Stomach (tissue), 4 donors: ENCODE measurements around the gene ASAP2.

Experiments
- EP300 ChIP-seq: sonication (generic); formaldehyde crosslinking; IDR thresholded peaks from one replicate; pipeline ENCODE4 v1.6.1; 2017; ENCODE audit warnings: antibody characterized with exemption
- POLR2A ChIP-seq, 4 donors: fragments of 450-650 bp; IDR thresholded peaks; one replicate each; pipeline ENCODE4 v1.6.1; 2016; ENCODE audit warnings: antibody characterized with exemption in 4 of 4, control low read depth in 2 of 4, mild to moderate bottlenecking in 1 of 4, moderate library complexity in 1 of 4
- POLR2AphosphoS5 ChIP-seq, 3 donors: sonication (generic); formaldehyde crosslinking; IDR thresholded peaks; one replicate each; pipeline ENCODE4 v1.6.1; 2016; ENCODE audit warnings: antibody characterized with exemption in 3 of 3
- TF ChIP-seq, protein P1 (sequence below), 7 experiments: fragments of 450-650 bp in 4 of 7; fragments of 200-600 bp in 3 of 7; sonication (generic) in 3 of 7; IDR thresholded peaks; one replicate each; pipeline ENCODE4 v1.5.1; 2016 to 2019; ENCODE audit warnings: antibody characterized with exemption in 7 of 7, control low read depth in 2 of 7, mild to moderate bottlenecking in 1 of 7

DNA sequence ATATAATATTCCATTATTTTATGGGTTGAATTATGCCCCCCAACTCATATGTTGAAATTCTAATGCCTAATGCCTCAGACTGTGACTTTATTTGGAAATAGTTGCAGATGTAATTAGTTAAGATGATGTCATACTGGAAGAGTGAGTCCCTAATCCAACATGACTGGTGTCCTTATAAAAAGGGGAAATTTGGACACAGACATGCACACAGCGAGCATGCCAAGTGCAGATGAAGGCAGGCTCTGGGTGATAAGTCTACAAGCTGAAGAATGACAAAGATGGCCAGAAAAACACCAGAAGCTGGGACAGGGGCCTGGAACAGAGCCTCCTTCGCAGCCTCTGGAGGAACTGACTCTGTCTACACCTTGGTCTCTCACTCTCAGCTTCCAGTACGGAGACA is 10.0 kb upstream of the ASAP2 start:
- TF ChIP-seq, protein P1, sequence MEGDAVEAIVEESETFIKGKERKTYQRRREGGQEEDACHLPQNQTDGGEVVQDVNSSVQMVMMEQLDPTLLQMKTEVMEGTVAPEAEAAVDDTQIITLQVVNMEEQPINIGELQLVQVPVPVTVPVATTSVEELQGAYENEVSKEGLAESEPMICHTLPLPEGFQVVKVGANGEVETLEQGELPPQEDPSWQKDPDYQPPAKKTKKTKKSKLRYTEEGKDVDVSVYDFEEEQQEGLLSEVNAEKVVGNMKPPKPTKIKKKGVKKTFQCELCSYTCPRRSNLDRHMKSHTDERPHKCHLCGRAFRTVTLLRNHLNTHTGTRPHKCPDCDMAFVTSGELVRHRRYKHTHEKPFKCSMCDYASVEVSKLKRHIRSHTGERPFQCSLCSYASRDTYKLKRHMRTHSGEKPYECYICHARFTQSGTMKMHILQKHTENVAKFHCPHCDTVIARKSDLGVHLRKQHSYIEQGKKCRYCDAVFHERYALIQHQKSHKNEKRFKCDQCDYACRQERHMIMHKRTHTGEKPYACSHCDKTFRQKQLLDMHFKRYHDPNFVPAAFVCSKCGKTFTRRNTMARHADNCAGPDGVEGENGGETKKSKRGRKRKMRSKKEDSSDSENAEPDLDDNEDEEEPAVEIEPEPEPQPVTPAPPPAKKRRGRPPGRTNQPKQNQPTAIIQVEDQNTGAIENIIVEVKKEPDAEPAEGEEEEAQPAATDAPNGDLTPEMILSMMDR (IDR thresholded peaks at IDR 0.05), result no peak
- TF ChIP-seq POLR2A (IDR thresholded peaks at IDR 0.05) (no peak), POLR2AphosphoS5 (IDR thresholded peaks at IDR 0.05) (no peak), EP300 (no peak)
